IPS-NIHi7 (cell line): ENCODE results near the gene OR7A10.

ENCODE experiments used
- DNase-seq: peaks from one replicate; pipeline ENCODE4 v3.0.0; 2012; ENCODE audit warnings: mixed read lengths; ENCODE audit errors: extremely low spot score

OR7A10 gene

GRCh38 chr19:14848822-14849221 is at the start of gene OR7A10:
OR7A10 (minus strand) TSS chr19:14848922; CDS start chr19:14841877, 7,045 bp downstream.
- DNase-seq = no peak

- DNase-seq = no peak
Measured at GRCh38 chr19:14890643-14891379, 42.1 kb upstream of the OR7A10 start.

DNA sequence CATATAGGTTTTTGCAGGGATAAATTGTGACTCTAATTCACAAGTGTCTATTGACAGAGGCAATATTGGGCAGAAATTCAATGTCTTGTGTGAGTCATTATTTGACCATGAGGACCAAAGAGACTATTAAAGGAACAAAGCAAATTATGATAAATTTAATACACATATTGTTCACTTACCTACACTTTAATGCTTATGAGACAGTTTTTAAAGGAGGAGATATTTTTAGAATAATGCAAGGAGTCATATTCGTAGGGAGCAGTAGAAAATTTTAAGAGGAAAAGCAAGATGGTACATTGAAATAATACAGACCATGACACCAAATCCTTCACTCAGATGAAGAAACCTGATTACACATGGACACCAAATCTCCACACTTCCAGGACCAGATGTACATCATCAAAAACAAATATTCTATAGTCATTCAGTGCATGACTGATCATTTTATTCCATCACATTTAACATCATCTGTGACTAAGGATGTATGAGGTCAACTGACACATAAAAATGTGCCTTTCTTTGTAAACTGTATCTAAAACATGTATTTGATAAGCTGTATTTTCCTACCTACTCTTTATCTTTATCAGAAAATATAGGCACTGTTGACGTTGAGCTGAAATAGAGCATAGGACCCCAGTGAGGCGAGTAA is 41.4 kb upstream of the OR7A10 start:
- DNase-seq = no peak

DNA sequence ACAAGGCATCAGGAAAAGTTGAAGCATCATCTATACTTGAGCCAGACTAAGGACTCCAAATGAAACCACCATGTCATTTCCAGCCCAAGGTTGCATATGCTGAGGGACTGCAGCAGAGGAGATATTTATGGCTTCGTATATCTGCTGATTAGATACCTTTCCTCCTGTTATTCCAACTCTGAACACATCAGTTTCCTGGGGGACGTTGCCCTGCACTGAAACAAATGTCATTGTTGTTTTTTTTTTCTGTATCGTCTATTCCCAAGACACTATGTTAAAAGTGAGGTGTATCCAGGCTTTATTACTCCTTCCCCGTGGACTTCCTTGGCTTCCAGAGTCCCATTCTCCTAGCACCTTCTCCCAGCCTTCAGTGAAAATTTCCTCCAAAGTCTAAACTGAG is 37.3 kb upstream of the OR7A10 start, which contains the start of gene OR7A17:
OR7A17 (minus strand) TSS at position 101 of the 400 bp plus-strand sequence. CDS start 4,777 bp downstream, outside the sequence.
- DNase-seq = no peak

DNA sequence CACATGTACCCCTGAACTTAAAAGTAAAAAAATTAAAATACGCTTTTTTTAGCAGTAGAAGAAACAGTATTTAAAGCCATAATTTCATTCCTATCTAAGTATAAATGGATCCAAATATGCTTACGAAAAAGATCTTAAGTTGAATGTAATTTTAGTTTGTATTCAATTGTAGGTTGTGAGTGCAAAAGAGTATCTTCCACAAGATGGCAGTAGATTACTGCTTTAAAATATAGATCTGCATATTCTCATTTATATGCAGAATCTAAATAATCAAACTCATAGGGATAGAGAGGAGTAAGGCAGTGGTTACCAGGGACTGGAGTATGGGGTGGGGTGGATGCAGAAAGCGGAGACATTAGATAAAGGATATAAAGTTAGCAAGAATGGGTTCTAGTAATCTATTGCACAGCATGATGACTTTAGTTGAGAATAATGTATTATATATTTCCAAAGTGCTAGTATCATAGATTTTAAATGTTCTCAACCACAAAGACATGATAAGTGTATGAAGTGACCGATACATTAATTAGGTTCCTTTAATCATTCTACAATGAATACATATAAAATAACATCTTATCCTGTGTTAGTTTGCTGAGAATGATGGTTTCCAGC is 23.0 kb upstream of the OR7A10 start:
- no peak for DNase-seq

DNA sequence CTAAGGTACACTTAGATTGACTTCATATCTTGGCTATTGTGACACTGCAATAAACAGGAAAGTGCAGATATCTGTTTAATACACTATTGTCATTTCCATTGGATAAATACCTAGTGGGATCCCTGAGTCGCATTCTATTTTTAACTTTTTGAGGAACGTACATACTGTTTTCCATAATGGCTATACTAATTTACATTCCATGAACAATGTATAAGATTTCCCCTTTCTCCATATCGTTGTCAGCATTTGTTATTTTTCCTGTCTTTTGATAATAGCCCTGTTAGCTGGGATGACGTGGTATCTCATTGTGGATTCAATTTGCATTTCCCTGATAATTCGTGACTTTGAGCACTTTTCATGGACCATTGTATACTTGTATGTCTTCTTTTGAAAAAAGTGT is 19.8 kb upstream of the OR7A10 start:
- DNase-seq = no peak

- DNase-seq = no peak
Measured at GRCh38 chr19:14843578-14843977, 5.1 kb downstream of the OR7A10 start.

GRCh38 chr19:14843169-14843568 is 5.6 kb downstream of the OR7A10 start:
- DNase-seq = no peak

DNA sequence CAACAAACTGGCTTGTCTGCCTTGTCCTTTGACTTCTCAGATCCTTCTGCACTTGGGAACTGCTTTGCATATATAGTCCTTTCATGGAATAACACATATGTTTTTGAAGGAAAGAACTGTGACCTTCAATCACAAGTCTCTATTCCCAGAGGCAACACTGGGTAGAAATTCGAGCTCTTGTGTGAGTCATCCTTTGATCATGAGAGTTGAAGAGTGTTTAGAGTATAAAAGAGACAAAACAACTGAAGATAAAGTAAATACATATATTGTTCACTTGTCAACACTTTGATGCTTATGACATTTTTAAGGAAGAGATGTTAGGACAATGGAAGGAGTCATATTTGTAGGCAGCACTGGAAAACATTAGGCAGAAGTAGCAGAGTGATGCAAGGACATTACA is 8.5 kb downstream of the OR7A10 start:
- no peak for DNase-seq

- DNase-seq = no peak
Measured at GRCh38 chr19:14837391-14837790, 11.3 kb downstream of the OR7A10 start.

DNA sequence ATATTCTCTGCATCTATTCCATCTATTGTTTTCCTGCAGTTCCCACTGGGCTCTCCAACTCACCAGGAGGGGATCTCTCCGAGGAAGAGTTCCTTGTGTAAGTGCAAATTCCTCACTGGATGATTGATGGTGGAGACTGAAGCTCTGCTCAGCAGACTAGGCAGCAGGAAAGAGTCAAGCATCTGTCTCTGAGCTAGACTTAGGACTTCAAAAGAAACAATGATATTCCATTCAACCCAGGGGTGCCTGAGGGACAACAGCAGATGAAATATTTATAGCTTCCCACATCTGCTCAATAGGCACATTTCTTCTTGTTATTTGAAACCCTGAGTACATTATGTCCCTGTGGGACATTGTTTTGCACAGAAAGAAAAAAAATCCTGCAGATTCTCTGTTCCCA is 13.7 kb downstream of the OR7A10 start, which contains the start of the genes OR7A5 and OR7C1:
OR7A5 (minus strand) TSS at position 175 of the 400 bp plus-strand sequence. CDS start 6,944 bp downstream, outside the sequence.
OR7C1 (minus strand) TSS at position 175 of the 400 bp plus-strand sequence. CDS start 35,049 bp downstream, outside the sequence.
- DNase-seq = no peak

DNA sequence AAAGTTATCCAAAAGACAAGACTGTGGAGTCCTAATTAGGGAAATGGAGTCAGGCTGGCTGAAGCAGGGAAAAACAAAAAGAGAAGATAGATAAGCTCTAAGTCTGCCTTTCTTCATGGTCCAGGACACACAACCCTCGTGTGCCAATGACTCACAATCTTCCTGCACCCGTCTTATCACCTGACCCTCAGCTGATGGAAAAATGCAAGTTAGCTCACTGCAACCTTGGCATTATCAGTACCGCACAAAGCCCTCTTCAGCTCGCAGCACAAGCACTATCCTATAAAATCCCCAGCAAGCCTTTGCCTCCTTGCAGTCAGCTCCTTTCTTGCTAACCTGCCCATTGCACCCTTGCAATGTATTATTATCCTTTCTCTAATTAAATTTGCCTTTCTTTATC is 18.0 kb downstream of the OR7A10 start:
- no peak for DNase-seq

DNA sequence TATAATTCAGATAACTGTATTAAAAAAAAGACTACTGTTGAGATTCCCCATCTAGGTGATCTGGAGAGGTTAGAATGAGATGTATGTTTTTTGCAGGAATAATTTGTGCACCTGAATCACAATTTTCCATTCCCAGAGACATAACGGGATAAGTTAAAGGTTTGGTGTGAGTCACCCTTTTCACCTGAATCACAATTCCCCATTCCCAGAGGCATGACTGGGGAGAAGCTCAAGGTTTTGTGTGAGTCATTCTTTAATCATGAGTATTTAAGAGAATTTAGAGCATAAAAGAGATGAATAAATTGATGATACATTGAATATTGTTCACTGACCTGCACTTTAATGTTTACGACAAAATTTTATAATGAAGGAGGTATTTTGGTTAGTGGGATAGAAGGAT is 22.7 kb downstream of the OR7A10 start:
- no peak for DNase-seq

DNA sequence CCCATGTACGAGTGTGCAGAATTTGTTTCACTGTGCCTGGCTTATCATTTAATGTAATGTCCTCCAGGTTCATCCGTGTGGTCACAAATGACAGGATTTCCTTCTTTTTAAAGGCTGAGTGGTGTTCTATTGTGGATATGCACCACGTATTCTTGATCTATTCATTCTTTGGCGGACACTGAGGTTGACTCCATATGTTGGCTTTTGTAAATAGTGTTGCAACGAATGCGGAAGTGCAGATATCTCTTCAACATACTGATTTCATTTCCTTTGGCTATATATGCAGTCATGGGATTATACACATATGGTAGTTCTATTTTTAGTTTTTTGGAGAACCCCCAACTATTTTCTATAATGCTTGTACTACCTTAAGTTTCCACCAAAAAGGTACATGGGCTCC is 26.8 kb downstream of the OR7A10 start:
- no peak for DNase-seq

GRCh38 chr19:14818588-14818987 is 30.1 kb downstream of the OR7A10 start:
- no peak for DNase-seq

DNA sequence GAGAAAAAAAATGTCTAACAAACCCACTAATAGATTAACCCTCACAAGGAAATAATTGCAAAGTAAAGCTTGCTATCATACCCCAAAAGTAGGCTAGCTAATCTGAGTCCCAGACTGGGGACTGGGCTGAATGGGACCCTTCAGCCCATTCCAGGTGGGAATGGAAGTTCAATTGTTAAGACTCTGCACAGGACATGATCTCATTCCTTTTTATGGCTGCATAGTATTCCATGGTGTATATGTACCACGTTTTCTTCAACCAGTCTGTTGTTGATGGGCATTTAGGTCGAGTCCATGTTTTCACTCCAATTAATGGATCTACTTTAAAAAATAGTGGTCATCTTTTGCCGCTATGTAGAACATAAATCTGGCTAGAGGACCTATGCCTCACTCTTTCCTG is 31.7 kb downstream of the OR7A10 start:
- DNase-seq = no peak

DNA sequence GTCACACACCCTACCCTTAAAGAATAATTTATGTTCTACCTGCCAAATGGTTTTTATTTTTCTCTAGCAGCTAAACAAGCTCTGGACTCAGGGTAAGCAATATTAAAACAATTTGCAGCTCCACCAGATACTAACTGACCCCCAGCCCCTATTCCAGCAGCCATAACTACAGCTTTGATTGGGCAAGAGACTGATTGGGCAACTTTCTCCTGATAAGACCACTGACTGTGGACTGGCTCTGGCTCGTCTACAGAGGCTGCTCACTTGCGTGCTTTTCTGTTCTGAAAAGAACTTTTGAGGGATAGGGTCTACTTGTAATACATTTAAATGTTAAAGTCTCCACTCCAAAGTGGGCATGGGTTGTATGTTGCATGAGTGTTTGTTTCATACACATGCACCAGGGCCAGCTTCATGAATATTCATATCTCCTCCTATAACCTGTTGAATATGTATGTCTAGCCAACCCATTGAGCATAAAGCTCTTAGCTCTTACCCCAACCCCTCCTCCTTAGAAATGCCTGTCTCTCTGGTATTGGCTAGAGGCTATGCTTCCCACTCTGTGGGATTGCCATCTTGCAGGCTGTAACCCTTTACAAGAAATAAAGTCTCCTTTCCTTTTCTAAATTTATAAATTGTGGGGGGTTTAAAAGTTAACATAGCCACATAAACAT is 33.6 kb downstream of the OR7A10 start:
- DNase-seq = no peak

DNA sequence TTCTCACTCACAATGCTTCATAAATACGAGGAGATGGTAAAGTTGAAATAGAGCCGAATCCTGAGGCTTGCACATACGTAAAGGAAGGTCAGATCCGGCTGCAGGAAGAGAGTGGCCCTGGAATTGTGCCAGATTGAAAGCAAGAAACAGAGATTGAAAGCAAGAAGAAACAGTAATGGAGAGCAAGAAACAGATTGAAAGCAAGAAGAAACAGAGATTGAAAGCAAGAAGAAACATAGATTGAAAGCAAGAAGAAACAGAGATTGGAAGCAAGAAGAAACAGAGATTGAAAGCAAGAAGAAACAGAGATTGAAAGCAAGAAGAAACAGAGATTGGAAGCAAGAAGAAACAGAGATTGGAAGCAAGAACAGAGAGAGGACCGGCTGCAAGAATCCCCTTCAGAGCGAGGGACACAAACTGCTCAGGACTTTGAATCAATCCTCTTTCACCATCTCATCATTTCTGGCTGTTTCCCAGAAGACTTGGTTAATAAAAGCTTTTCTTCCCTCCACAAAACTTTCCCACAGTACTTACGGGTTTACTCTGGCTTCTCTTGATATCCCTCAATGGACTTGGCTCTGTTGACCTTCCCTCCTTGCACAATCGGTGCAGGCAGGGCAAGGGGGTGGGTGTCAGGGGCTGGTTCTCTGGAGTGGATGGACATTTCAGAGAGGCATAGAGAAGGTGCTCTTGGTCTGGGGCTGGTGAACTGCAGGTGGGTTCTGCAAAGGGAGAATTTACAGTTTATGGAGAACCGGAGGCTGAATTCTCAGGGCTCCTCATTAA is 39.3 kb downstream of the OR7A10 start:
- DNase-seq = no peak

- no peak for DNase-seq
Measured at GRCh38 chr19:14804765-14805164, 44.0 kb downstream of the OR7A10 start.

DNA sequence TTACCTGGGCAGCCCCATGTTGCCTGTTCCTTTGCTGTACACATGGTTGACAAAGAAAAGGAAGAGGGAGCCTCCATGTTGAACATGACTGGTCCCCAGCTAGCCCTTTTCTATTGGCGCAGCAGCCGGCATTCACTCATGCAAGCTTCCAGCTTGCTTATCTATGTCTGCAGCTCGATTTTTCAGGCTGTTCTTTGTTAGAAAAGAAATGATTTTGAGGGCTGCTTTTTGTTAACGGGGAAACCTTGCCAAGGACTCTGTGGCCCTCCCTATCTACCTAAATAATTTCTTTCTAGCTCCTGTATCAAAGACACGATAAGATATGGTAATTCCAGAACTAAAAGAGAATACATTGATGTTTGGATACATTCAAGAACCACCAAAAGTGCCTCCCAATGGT is 50.0 kb downstream of the OR7A10 start:
- no peak for DNase-seq

- no peak for DNase-seq
Measured at GRCh38 chr19:14796021-14796420, 52.7 kb downstream of the OR7A10 start.
